ENCODE measurements around the gene SDR42E1.

The SDR42E1 gene

GRCh38 chr16:82046541-82046940, 35.3 kb upstream of the SDR42E1 start:
- in situ Hi-C loops (cut with MboI; ENCODE audit: low sequenced_read_pairs, unreplicated experiment), result no loop called here
- DNase-seq (ENCODE audit: low spot score), result no peak
- TF ChIP-seq CTCF (IDR thresholded peaks at IDR 0.05; ENCODE audit: borderline replicate concordance, control extremely low read depth, extremely low read depth, insufficient read depth, missing control alignments), result no peak

GRCh38 chr16:82045465-82045864, 34.2 kb upstream of the SDR42E1 start:
- in situ Hi-C loops (cut with MboI; ENCODE audit: low sequenced_read_pairs, unreplicated experiment), result no loop called here
- no peak for DNase-seq (ENCODE audit: low spot score)
- TF ChIP-seq CTCF (IDR thresholded peaks at IDR 0.05; ENCODE audit: borderline replicate concordance, control extremely low read depth, extremely low read depth, insufficient read depth, missing control alignments), result no peak

GRCh38 chr16:82044585-82044911, 33.3 kb upstream of the SDR42E1 start:
- TF ChIP-seq CTCF (IDR thresholded peaks at IDR 0.05; ENCODE audit: borderline replicate concordance, control extremely low read depth, extremely low read depth, insufficient read depth, missing control alignments), result no peak
- in situ Hi-C loops (cut with MboI; ENCODE audit: low sequenced_read_pairs, unreplicated experiment), result no loop called here
- no peak for DNase-seq (ENCODE audit: low spot score)

- no peak for TF ChIP-seq CTCF (IDR thresholded peaks at IDR 0.05; ENCODE audit: borderline replicate concordance, control extremely low read depth, extremely low read depth, insufficient read depth, missing control alignments)
- in situ Hi-C loops (cut with MboI; ENCODE audit: low sequenced_read_pairs, unreplicated experiment), result no loop called here
- no peak for DNase-seq (ENCODE audit: low spot score)
Measured at GRCh38 chr16:82043680-82044584, 32.7 kb upstream of the SDR42E1 start.

GRCh38 chr16:82042846-82043245, 31.6 kb upstream of the SDR42E1 start:
- in situ Hi-C loops (cut with MboI; ENCODE audit: low sequenced_read_pairs, unreplicated experiment), result no loop called here
- no peak for TF ChIP-seq CTCF (IDR thresholded peaks at IDR 0.05; ENCODE audit: borderline replicate concordance, control extremely low read depth, extremely low read depth, insufficient read depth, missing control alignments)
- no peak for DNase-seq (ENCODE audit: low spot score)

GRCh38 chr16:82042144-82042543, 30.9 kb upstream of the SDR42E1 start:
- in situ Hi-C loops (cut with MboI; ENCODE audit: low sequenced_read_pairs, unreplicated experiment), result no loop called here
- TF ChIP-seq CTCF (IDR thresholded peaks at IDR 0.05; ENCODE audit: borderline replicate concordance, control extremely low read depth, extremely low read depth, insufficient read depth, missing control alignments), result no peak
- no peak for DNase-seq (ENCODE audit: low spot score)
